GM23248 (cell line): ENCODE measurements around the gene PDILT. TPM values are rescaled to one million over a fixed set of nuclear protein-coding genes. Genes with fewer than 3 reads are reported as not detected.

ENCODE experiments used
- DNase-seq: peaks from one replicate; pipeline ENCODE4 v3.0.0-alpha.2; 2015
- H2AFZ ChIP-seq: fragments of 200-600 bp; sonication (generic); 2 replicates; pipeline ENCODE4 v1.6.1; 2016; ENCODE audit warnings: antibody characterized with exemption
- H3F3A ChIP-seq: fragments of 200-600 bp; sonication (generic); 2 replicates; pipeline ENCODE4 v1.6.1; 2016; ENCODE audit warnings: mild to moderate bottlenecking, antibody characterized with exemption, mixed run types; ENCODE audit not compliant: insufficient read depth
- H3K27ac ChIP-seq: fragments of 200-600 bp; sonication (generic); 2 replicates; pipeline ENCODE4 v1.5.1; 2016; ENCODE audit warnings: mild to moderate bottlenecking
- H3K27me3 ChIP-seq: fragments of 200-600 bp; sonication (generic); replicated peaks from 2 replicates; pipeline ENCODE4 v1.6.1; 2016; ENCODE audit warnings: mild to moderate bottlenecking; ENCODE audit not compliant: insufficient read depth
- H3K36me3 ChIP-seq: fragments of 200-600 bp; sonication (generic); 2 replicates; pipeline ENCODE4 v1.6.1; 2016; ENCODE audit warnings: low read depth, mild to moderate bottlenecking
- H3K4me1 ChIP-seq: fragments of 200-600 bp; sonication (generic); 2 replicates; pipeline ENCODE4 v1.6.1; 2016; ENCODE audit warnings: mild to moderate bottlenecking; ENCODE audit not compliant: insufficient read depth
- H3K4me2 ChIP-seq: fragments of 200-600 bp; sonication (generic); one replicate; pipeline ENCODE4 v1.6.1; 2016; ENCODE audit warnings: mild to moderate bottlenecking; ENCODE audit not compliant: unreplicated experiment
- H3K4me3 ChIP-seq: fragments of 200-600 bp; sonication (generic); 2 replicates; pipeline ENCODE4 v1.5.1; 2016; ENCODE audit warnings: mild to moderate bottlenecking
- H3K79me2 ChIP-seq: fragments of 200-600 bp; sonication (generic); 2 replicates; pipeline ENCODE4 v1.6.1; 2016; ENCODE audit warnings: mild to moderate bottlenecking; ENCODE audit not compliant: insufficient read depth
- H3K9ac ChIP-seq: fragments of 200-600 bp; sonication (generic); 2 replicates; pipeline ENCODE4 v1.6.1; 2016; ENCODE audit warnings: mild to moderate bottlenecking
- H3K9me2 ChIP-seq: fragments of 200-600 bp; sonication (generic); 2 replicates; pipeline ENCODE4 v1.6.1; 2016; ENCODE audit warnings: mixed run types, mild to moderate bottlenecking, moderate library complexity; ENCODE audit not compliant: insufficient read depth
- H3K9me3 ChIP-seq: fragments of 200-600 bp; sonication (generic); one replicate; pipeline ENCODE4 v1.6.1; 2017; ENCODE audit warnings: low read depth
- H4K20me1 ChIP-seq: fragments of 200-600 bp; sonication (generic); 2 replicates; pipeline ENCODE4 v1.6.0; 2016; ENCODE audit not compliant: insufficient read depth
- EZH2 ChIP-seq: fragments of 200-600 bp; sonication (generic); IDR thresholded peaks from 2 replicates; pipeline ENCODE4 v1.6.1; 2018; ENCODE audit warnings: antibody characterized with exemption, mild to moderate bottlenecking; ENCODE audit not compliant: insufficient read depth, poor library complexity, severe bottlenecking
- EZH2phosphoT487 ChIP-seq: fragments of 200-600 bp; sonication (generic); IDR thresholded peaks from 2 replicates; pipeline ENCODE4 v1.6.1; 2018; ENCODE audit warnings: antibody characterized with exemption, moderate library complexity, mild to moderate bottlenecking, low read depth; ENCODE audit not compliant: insufficient read depth
- WGBS, 2 experiments: methylation state at CpG; one replicate each; pipeline ENCODE4 v1.1.6; 2015 to 2017; ENCODE audit warnings: low lambda C conversion rate in 2 of 2, low coverage in 1 of 2; ENCODE audit errors: missing lambda C conversion rate in 2 of 2; 5-methylcytosine and 5-hydroxymethylcytosine counted together
- in situ Hi-C: fragments of 300-500 bp; cut with MboI; formaldehyde crosslinking; loops from 2 replicates; pipeline ENCODE4 v1.15.0; 2020
- polyA plus RNA-seq: library from polyadenylated mRNA; unstranded; fragments of >200 nt; fragmentation: Nextera tagmentation; extraction: Ambion mirVana; gene quantifications from 2 replicates; pipeline ENCODE4 v1.2.1, GENCODE V29; 2016
- total RNA-seq: library from RNA; depleted of rRNA; stranded (reverse); fragments of >200 nt; shearing (Covaris generic); gene quantifications from 2 replicates; pipeline ENCODE4 v1.2.3, GENCODE V29; 2014

PDILT gene
- total and polyA plus RNA-seq, 2 experiments from 2014 or later, result not detected

DNA sequence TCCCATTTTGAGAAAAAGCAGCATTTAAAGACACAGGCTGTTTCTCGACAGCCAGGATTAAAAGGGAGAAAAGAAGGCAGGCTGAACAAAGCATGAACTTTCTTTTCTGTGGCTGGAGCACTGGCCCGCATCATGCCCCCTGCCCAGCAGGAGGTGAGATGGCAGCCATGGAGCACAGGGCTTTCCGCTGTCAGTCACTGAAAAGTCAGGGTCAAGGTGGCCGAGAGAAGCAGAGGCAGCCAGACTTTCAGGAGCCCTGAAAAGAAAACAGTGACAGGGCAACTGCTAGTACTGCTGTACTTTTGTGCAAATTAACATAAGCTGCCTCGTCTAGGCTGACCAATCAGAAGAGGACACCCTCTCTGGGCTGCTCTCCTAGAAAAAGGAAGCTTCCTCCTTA lies 71.4 kb downstream of the PDILT start:
- 29 to 40% methylated on average over 5 of the region's 5 CpGs for WGBS, 2 experiments
- H3K4me1 ChIP-seq, result no peaks in the 10 kb centered on the region
- no peak for TF ChIP-seq EZH2
- no peak for TF ChIP-seq EZH2phosphoT487
- no peaks in the 10 kb centered on the region for H3K79me2 ChIP-seq
- no peak overlapping the region for H3K4me2 ChIP-seq
- H3K36me3 ChIP-seq, result no peaks in the 10 kb centered on the region
- H4K20me1 ChIP-seq, result no peaks in the 10 kb centered on the region
- no peak overlapping the region for H2AFZ ChIP-seq
- H3K4me3 ChIP-seq, result no peak overlapping the region
- H3K9me2 ChIP-seq, result no peaks in the 10 kb centered on the region
- H3K9me3 ChIP-seq, result no peaks in the 10 kb centered on the region
- H3F3A ChIP-seq, result no peaks in the 10 kb centered on the region
- DNase-seq, result no peak
- in situ Hi-C loops, result no loop called here
- no peak overlapping the region for H3K27ac ChIP-seq
- H3K9ac ChIP-seq, result no peak overlapping the region
- H3K27me3 ChIP-seq, result no peaks in the 10 kb centered on the region

DNA sequence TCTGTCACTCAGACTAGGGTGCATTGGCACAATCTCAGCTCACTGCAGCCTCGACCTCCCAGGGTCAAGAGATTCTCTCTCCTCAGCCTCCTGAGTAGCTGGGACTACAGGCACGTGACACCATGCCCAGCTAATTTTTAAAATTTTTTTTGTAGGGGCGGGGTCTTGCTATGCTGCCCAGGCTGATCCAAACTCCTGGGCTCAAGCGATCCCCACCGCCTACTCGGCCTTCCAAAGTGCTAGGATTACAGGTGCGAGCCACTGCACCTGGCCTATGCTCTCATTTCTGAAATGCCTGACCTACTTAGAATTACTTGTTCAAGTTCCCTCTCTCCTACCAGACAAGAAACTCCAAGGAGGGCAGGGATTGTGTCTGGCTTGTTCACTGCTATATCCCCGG lies 72.1 kb downstream of the PDILT start:
- Histone ChIP-seq H2AFZ (no peak overlapping the region), H3K9me2 (no peaks in the 10 kb centered on the region), H3K4me3 (no peak overlapping the region), H3K4me1 (no peaks in the 10 kb centered on the region), H3K36me3 (no peaks in the 10 kb centered on the region), H3K9me3 (no peaks in the 10 kb centered on the region), H3K79me2 (no peaks in the 10 kb centered on the region), H3K27me3 (no peaks in the 10 kb centered on the region), H3F3A (no peaks in the 10 kb centered on the region), H3K27ac (no peak overlapping the region), H4K20me1 (no peaks in the 10 kb centered on the region), H3K4me2 (no peak overlapping the region), H3K9ac (no peak overlapping the region)
- TF ChIP-seq EZH2phosphoT487 (no peak), EZH2 (no peak)
- in situ Hi-C loops, result no loop called here
- DNase-seq, result no peak
- WGBS, 2 experiments, result 32 to 41% methylated on average over 8 of the region's 8 CpGs

DNA sequence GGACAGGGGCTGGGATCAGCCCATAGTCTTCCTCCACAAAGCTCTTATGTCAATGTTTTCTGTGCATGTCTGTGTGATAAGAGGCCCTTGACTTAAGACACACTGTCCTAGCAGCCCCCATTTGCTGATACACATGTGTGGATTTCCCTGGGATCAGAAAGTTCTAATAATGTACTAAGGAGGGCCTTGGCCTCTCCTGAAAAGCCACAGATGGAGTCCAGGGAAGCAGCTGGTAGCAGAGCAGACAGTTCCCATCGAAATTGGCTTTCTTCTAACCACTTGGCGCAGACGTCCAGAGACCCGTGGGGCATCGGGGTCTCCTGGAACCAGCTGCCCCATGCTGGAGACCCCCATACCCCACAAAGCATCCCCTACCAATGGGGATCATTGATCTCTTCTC lies 72.9 kb downstream of the PDILT start:
- H3F3A ChIP-seq, result no peaks in the 10 kb centered on the region
- no peaks in the 10 kb centered on the region for H3K27me3 ChIP-seq
- 24 to 36% methylated on average over 5 of the region's 5 CpGs for WGBS, 2 experiments
- H3K27ac ChIP-seq, result no peak overlapping the region
- H3K4me1 ChIP-seq, result no peaks in the 10 kb centered on the region
- H3K36me3 ChIP-seq, result no peaks in the 10 kb centered on the region
- H3K9ac ChIP-seq, result no peak overlapping the region
- H4K20me1 ChIP-seq, result no peaks in the 10 kb centered on the region
- no peak overlapping the region for H2AFZ ChIP-seq
- TF ChIP-seq EZH2phosphoT487 (no peak), EZH2 (no peak)
- H3K9me2 ChIP-seq, result no peaks in the 10 kb centered on the region
- in situ Hi-C loops, result no loop called here
- no peak overlapping the region for H3K4me2 ChIP-seq
- no peaks in the 10 kb centered on the region for H3K79me2 ChIP-seq
- H3K9me3 ChIP-seq, result no peaks in the 10 kb centered on the region
- no peak for DNase-seq
- no peak overlapping the region for H3K4me3 ChIP-seq

GRCh38 chr16:20329392-20330138 lies 75.0 kb downstream of the PDILT start:
- in situ Hi-C loops, result no loop called here
- H3K4me3 ChIP-seq, result no peak overlapping the region
- H4K20me1 ChIP-seq, result no peaks in the 10 kb centered on the region

More at GRCh38 chr16:20329392-20330138, 75.0 kb downstream of the PDILT start:
- no peaks in the 10 kb centered on the region for H3F3A ChIP-seq
- WGBS, 2 experiments, result 10 to 21% methylated on average over 5 of the region's 5 CpGs
- H3K79me2 ChIP-seq, result no peaks in the 10 kb centered on the region
- no peak overlapping the region for H2AFZ ChIP-seq
- no peak for TF ChIP-seq EZH2
- no peak for TF ChIP-seq EZH2phosphoT487
- no peak for DNase-seq
- no peaks in the 10 kb centered on the region for H3K9me2 ChIP-seq
- no peaks in the 10 kb centered on the region for H3K27me3 ChIP-seq
- no peak overlapping the region for H3K27ac ChIP-seq
- no peaks in the 10 kb centered on the region for H3K4me1 ChIP-seq
- no peak overlapping the region for H3K4me2 ChIP-seq
- H3K9me3 ChIP-seq, result no peaks in the 10 kb centered on the region
- H3K9ac ChIP-seq, result no peak overlapping the region
- H3K36me3 ChIP-seq, result no peaks in the 10 kb centered on the region
